SK-N-MC (cell line): Measurements from ENCODE around the gene BLOC1S2.
"Not testable (repeated sequence)": the region's sequence is repeated elsewhere in the genome, so short reads cannot be mapped to it uniquely, and the experiment has no call there.

Experiments used
- EZH2 ChIP-seq: fragments of 200-600 bp; sonication (generic); IDR thresholded peaks from one replicate; pipeline ENCODE4 v1.6.1; 2017; ENCODE audit warnings: antibody characterized with exemption
- FOXP2 ChIP-seq: optimal IDR thresholded peaks from 2 replicates; pipeline ENCODE3; 2011; ENCODE audit warnings: mild to moderate bottlenecking, moderate library complexity; ENCODE audit not compliant: insufficient read depth; ENCODE audit errors: extremely low read length, control extremely low read depth
- POLR2AphosphoS5 ChIP-seq: IDR thresholded peaks from 2 replicates; pipeline ENCODE4 v1.6.1; 2012; ENCODE audit warnings: mild to moderate bottlenecking, low read depth, low read length, borderline replicate concordance

GRCh38 chr10:100276971-100277370 is 9.5 kb downstream of the BLOC1S2 start:
- not testable (repeated sequence) for TF ChIP-seq FOXP2, POLR2AphosphoS5, EZH2
